Heart left ventricle (tissue), 16 donors: ENCODE data around the gene SERHL2. TPM values are rescaled to one million over a fixed set of nuclear protein-coding genes. Genes with fewer than 3 reads are reported as not detected.
A peak's percentile ranks its signal among the peaks of the same experiment; 100 is the strongest.

Experiments used
- ATAC-seq, 4 donors: fragments of 200-7000 bp; cut with Tn5 transposase; one replicate each; pipeline ENCODE4 v1.9.1; 2020 to 2022; ENCODE audit warnings: moderate library complexity in 4 of 4, mild to moderate bottlenecking in 3 of 4, moderate number of reproducible peaks in 1 of 4
- DNase-seq, 5 donors: peaks; one replicate each; pipeline ENCODE4 v3.0.0-alpha.2; 2020
- H3K27ac ChIP-seq, 12 donors: fragments of 200-600 bp; sonication (generic) in 4 of 12; one replicate each; pipeline versions ENCODE4 v1.5.0 to v1.8.0; 2016 to 2022; ENCODE audit warnings: mild to moderate bottlenecking in 2 of 12
- H3K27me3 ChIP-seq, 9 donors: fragments of 200-600 bp; sonication (generic) in 2 of 9; one replicate each; pipeline versions ENCODE4 v1.5.1 to v1.8.0; 2016 to 2022; ENCODE audit warnings: mild to moderate bottlenecking in 3 of 9
- H3K36me3 ChIP-seq, 9 donors: fragments of 200-600 bp; sonication (generic) in 2 of 9; one replicate each; pipeline versions ENCODE4 v1.5.0 to v1.8.0; 2018 to 2022; ENCODE audit warnings: mild to moderate bottlenecking in 2 of 9
- H3K4me1 ChIP-seq, 12 donors: fragments of 200-600 bp; sonication (generic) in 4 of 12; one replicate each; pipeline versions ENCODE4 v1.5.0 to v1.8.0; 2016 to 2022; ENCODE audit warnings: mild to moderate bottlenecking in 3 of 12
- H3K4me3 ChIP-seq, 12 donors: fragments of 200-600 bp; sonication (generic) in 4 of 12; one replicate each; pipeline versions ENCODE4 v1.5.0 to v1.8.0; 2017 to 2022; ENCODE audit warnings: mild to moderate bottlenecking in 9 of 12, moderate library complexity in 4 of 12
- H3K9me3 ChIP-seq, 12 donors: fragments of 200-600 bp; sonication (generic) in 4 of 12; one replicate each; pipeline versions ENCODE4 v1.5.0 to v1.8.0; 2016 to 2022; ENCODE audit warnings: mild to moderate bottlenecking in 1 of 12
- CTCF ChIP-seq, 12 donors: fragments of 200-600 bp; sonication (generic) in 4 of 12; IDR thresholded peaks; one replicate each; pipeline versions ENCODE4 v1.5.0 to v1.8.0; 2018 to 2022; ENCODE audit warnings: antibody characterized with exemption in 12 of 12, mild to moderate bottlenecking in 5 of 12
- POLR2A ChIP-seq, 2 donors: fragments of 450-650 bp; IDR thresholded peaks; one replicate each; pipeline ENCODE4 v1.6.1; 2017; ENCODE audit warnings: antibody characterized with exemption in 2 of 2, mild to moderate bottlenecking in 2 of 2, moderate library complexity in 2 of 2
- WGBS, 4 donors: extraction: QIAGEN DNeasy Blood & Tissue Kit in 2 of 4; methylation state at CpG; one replicate each; pipeline versions ENCODE4 v1.1.5 to v1.1.7; 2013 to 2018; 5-methylcytosine and 5-hydroxymethylcytosine counted together
- intact Hi-C, 10 donors: fragments of 100-400 bp; cut with DNase I; formaldehyde crosslinking; loops; one replicate each; pipeline versions ENCODE4 v1.11.1 to v1.14.2; 2022
- polyA plus RNA-seq, 2 donors: library from polyadenylated mRNA; stranded (reverse); fragments of 200-250 nt; gene quantifications; one replicate each; pipeline ENCODE4 v1.2.3, GENCODE V29; 2013
- total RNA-seq, 9 donors: library from RNA; depleted of rRNA in 2 of 9; stranded (reverse); fragments of >200 nt in 2 of 9; fragmentation: NEBNext Ultra II Directional in 3 of 9; extraction: Animal tissue kit (Norgen Biotek cat#: 25700) in 3 of 9; gene quantifications; one replicate each; pipeline versions ENCODE4 v1.1.0 to v1.2.4, GENCODE V29; 2016 to 2023
- donor health status: ischemic (EF 13 %, LVEDD 7.1; RV severe dilation, severe dysfunction).
- donor health status: healthy with polysubstance abuse.
- donor health status: DM: no; HTN: yes; CAD: no.
- donor health status: DM: no; HTN: no; CAD: no.
- donor health status: ischemic (EF 25% LVEDD 6.9; RV normal size, moderate dysfunction).
- donor health status: ischemic (EF 25% LVEDD 5.7; RV mildly dilated, moderate dysfunction).
- donor health status: healthy.
- donor health status: DM: yes; HTN: yes; CAD: no.
- donor health status: ischemic (EF 35%, LVEDD 5.7; RV mildly dilated, moderate dysfunction).
- donor health status: nonischemic (EF 11% LVEDD 7.7; RV severe dilation, severe dysfunction).
- donor health status: DM: yes; HTN: yes; CAD: no.
- donor health status: PGD.
- donor health status: ischemic (EF 29% LVEDD 5.4; RV normal size, mild dysfunction).
- donor health status: nonischemic (EF 23%, LVEDD 6.1; RV moderate dilation, normal function).

Gene SERHL2
- total and polyA plus RNA-seq, 11 donors, result 0.90 to 5.3 (median 3.4) TPM

GRCh38 chr22:42617155-42617983, 63.6 kb downstream of the SERHL2 start:
- peaks cover 9 to 51% (median 30%) of the 10 kb centered on the region in 12 donors for H3K4me1 ChIP-seq
- H3K4me3 ChIP-seq, result no peak overlapping the region
- no peak for TF ChIP-seq CTCF (IDR thresholded peaks at IDR 0.05)
- no peak for TF ChIP-seq POLR2A (IDR thresholded peaks at IDR 0.05)
- peak overlapping the region in 7 of 12 donors; percentile 0 to 98 (median 33) for H3K27ac ChIP-seq
- no peaks in the 10 kb centered on the region for H3K9me3 ChIP-seq
- 54 to 67% (median 64%) methylated on average over 20 of the region's 20 CpGs for WGBS, 4 donors
- intact Hi-C loops, result loop anchor here in 1 of 10 donors (10.0 kb wide), 1 partner anchor 103 kb away; the partner anchor contains the start of gene RRP7A
- no peaks in the 10 kb centered on the region for H3K27me3 ChIP-seq
- DNase-seq (no peak), ATAC-seq (no peak)
- peaks cover 0 to 25% (median 17%) of the 10 kb centered on the region in 9 donors for H3K36me3 ChIP-seq

GRCh38 chr22:42619261-42620063, 65.7 kb downstream of the SERHL2 start:
- H3K4me1 ChIP-seq, result peaks cover 3 to 46% (median 24%) of the 10 kb centered on the region in 12 donors
- TF ChIP-seq POLR2A (IDR thresholded peaks at IDR 0.05), result no peak
- TF ChIP-seq CTCF (IDR thresholded peaks at IDR 0.05), result no peak
- intact Hi-C loops, result loop anchor here in 4 of 10 donors (5.0 to 10.0 kb wide), 3 partner anchors 105 to 203 kb away; partner anchors contain the start of gene RRP7A (in 1 of the 4)
- H3K4me3 ChIP-seq, result no peak overlapping the region
- 87 to 94% (median 92%) methylated on average over 19 to 35 of the region's 35 CpGs for WGBS, 4 donors
- DNase-seq (no peak), ATAC-seq (no peak)
- H3K27ac ChIP-seq, result peak overlapping the region in 1 of 12 donors; percentile 67
- H3K27me3 ChIP-seq, result no peaks in the 10 kb centered on the region
- H3K36me3 ChIP-seq, result peaks cover 0 to 43% (median 34%) of the 10 kb centered on the region in 9 donors
- no peaks in the 10 kb centered on the region for H3K9me3 ChIP-seq

GRCh38 chr22:42620084-42620483, 66.3 kb downstream of the SERHL2 start:
- H3K36me3 ChIP-seq, result peaks cover 0 to 46% (median 39%) of the 10 kb centered on the region in 9 donors
- H3K9me3 ChIP-seq, result no peaks in the 10 kb centered on the region
- WGBS, 4 donors, result 91 to 95% (median 93%) methylated on average over 3 to 4 of the region's 4 CpGs
- intact Hi-C loops, result loop anchor here in 3 of 10 donors (5.0 to 10.0 kb wide), 2 partner anchors 195 to 202 kb away; no protein-coding TSS in a partner anchor
- DNase-seq (no peak), ATAC-seq (no peak)
- no peak for TF ChIP-seq POLR2A (IDR thresholded peaks at IDR 0.05)
- no peak for TF ChIP-seq CTCF (IDR thresholded peaks at IDR 0.05)
- no peak overlapping the region for H3K4me3 ChIP-seq
- H3K27me3 ChIP-seq, result no peaks in the 10 kb centered on the region
- peaks cover 3 to 53% (median 30%) of the 10 kb centered on the region in 12 donors for H3K4me1 ChIP-seq
- peak overlapping the region in 1 of 12 donors; percentile 67 for H3K27ac ChIP-seq
